Activated CD4-positive, alpha-beta T cell treated with anti-CD3 and anti-CD28 coated beads for 1 hour (primary cell): Measurements from ENCODE around the gene CP.

Source experiments
- DNase-seq: peaks from one replicate; pipeline ENCODE4 v3.0.0-alpha.2; 2020

Gene CP

DNA sequence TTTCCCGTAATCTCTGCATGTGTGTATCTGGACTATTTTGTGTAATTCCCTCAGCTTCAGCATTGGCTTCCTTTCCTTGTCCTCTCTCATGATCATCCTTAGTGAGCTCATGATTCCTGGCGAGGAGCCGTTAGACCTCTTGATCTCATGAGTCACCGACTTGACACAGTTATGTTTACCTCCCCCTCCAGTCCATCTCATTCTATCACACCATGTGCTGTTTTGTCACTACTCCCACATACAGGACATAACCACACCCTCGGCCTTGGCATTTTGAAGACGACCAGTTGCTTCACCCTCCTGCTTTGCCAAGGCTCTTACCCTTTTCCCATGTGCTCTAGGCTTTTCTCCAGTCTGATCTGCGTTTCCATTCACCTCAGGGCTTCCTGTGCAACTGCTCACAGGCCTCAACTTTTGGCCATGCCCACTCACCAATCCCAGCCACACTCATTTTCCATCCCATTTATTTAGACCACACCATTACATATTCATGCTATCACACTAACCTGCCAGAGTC, 41.5 kb downstream of the CP start:
- no peak for DNase-seq

DNA sequence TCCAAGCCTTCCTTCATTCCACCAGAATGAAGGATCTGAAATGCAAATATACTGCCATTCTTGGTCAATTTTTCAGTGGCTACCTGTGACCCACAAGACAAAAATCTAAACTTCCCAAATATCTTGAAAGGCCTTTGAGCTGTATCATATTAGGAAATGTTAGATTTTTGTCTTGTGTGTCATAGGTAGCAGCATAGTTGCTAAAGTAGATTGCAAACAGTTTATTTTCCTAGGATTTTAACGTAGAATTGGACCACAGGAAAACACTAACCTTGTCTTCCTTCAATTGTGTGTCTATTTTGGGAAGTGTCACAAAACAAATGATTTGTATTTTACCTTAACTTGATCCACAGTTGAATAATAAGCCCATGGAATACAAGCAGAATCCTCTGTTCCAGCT, 42.4 kb downstream of the CP start:
- no peak for DNase-seq

DNA sequence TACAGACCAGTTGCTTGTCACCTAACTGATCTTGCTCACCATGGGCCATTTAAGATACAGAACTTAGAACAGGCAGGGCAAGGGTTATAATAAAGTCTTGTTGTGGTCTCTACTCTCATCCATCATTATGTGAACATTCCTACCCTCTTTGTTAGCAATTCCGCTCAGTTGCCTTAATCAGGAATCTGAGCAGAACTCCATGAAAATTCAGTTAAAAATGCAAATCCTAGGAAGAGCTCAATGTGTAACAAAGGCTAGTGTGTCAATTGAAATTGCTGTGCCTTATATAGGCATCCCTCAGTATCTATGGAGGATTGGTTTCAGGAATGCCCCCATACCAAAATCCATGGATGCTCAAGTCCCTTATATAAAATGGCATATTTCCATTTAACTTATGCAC, 44.5 kb downstream of the CP start:
- DNase-seq: no peak

DNA sequence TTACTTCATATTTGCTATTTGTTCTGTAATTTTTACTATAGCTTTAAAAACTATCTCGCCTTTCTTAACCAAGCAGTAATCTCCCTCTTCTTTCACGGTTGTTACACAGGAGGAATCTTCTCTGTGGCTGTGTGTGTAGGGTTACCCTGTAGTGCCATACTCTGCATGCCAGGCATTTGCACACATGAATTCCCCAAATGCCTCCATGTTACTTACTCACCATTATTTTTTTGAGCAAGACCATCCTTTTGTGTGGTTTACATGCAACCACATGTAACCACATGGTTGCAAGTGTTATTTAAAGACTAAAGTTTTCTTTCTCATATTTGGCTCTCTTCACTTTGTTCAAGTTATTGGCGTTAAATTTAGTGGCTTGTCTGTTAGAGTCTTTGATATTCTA, 46.7 kb downstream of the CP start:
- no peak for DNase-seq

DNA sequence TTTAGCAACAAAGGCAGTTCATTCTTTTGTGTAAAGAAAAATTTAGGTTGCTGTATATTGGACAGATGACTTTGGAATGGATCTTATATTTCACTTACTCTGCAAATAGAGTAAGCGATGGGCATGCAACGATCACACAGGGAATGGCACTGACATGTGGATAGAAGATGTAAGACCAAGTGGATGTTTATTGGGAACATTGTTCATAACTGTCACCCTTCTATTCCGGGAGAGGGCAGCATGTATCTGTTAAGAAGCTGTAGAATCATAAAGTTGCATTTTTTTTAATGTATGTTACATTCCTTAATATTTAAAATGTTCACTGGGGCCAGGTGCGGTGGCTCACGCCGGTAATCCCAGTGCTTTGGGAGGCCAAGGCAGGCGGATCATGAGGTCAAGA, 51.0 kb downstream of the CP start:
- DNase-seq: no peak

DNA sequence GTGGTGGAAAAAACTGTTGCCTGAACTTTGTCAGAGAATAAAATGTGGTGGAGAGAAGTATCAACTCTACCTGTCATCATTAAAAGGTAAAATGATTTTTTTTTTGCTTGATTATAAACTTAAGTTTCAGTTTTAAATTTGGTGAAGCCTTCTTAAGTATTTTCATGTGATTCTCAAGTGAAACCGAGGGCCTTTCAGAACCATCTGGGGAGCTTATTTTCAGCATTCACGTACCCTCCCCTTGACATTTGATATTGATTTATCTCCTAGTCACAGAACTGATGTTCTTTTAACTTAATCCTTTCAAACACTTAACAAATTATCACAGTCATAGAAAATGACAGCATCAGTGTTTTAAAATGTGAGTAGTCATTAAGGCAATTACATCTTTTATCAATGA, 53.7 kb downstream of the CP start:
- no peak for DNase-seq

- DNase-seq: no peak
Observed at GRCh38 chr3:149163066-149163465, 58.6 kb downstream of the CP start.

GRCh38 chr3:149162007-149162406, 59.6 kb downstream of the CP start:
- no peak for DNase-seq

DNA sequence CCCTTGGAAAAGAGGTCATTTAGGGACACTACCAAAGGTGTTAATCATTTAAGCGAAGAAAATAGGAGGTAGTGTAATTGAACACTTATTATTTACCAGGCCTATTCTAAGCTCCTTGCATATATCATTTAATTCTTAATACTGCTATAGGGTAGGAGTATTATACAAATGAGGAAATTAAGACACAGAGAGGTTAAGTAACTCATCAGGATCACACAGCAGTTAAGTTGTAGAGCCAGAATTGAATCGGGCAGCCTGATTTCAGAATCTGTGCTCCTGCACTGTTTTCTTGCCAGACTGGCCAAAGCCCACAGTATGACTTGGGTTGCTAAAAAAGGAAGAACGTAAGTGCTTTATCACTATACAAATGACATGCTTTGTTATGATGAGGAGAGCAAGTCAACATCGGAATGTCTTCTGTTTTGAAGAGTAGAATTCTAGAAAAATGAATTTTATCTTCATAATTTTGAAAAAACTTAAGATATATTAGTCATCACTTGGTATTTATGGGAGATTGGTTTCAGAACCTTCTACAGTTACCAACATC, 60.8 kb downstream of the CP start:
- DNase-seq: no peak

GRCh38 chr3:149153402-149153801, 68.2 kb downstream of the CP start:
- no peak for DNase-seq

GRCh38 chr3:149152420-149152819, 69.2 kb downstream of the CP start:
- no peak for DNase-seq

- no peak for DNase-seq
Observed at GRCh38 chr3:149151843-149152242, 69.8 kb downstream of the CP start.

GRCh38 chr3:149150436-149150835, 71.2 kb downstream of the CP start:
- no peak for DNase-seq

DNA sequence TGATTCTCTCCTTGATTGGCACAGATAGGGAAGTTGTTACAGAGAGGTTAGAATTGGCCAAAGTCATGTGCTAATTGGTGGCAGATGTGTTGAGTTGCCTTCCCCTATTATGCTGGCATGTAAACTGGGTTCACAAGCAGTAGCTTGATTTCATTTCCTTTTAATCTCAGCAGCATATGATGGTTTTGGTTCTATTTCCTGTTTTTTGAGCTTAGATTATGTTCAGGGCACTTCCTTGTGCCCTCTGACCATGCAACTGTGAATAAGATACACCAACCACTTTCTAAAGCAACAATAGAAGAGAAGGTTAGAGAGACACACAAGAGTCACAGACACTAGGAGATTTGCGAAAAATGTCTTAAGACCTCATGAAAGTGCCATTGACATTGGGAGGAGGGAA, 75.7 kb downstream of the CP start:
- DNase-seq: no peak

GRCh38 chr3:149145356-149145755, 76.3 kb downstream of the CP start:
- DNase-seq: no peak

- DNase-seq: no peak
Observed at GRCh38 chr3:149142682-149143081, 78.9 kb downstream of the CP start.

- no peak for DNase-seq
Observed at GRCh38 chr3:149134575-149134974, 87.1 kb downstream of the CP start.

- no peak for DNase-seq
Observed at GRCh38 chr3:149131589-149131988, 90.0 kb downstream of the CP start.

DNA sequence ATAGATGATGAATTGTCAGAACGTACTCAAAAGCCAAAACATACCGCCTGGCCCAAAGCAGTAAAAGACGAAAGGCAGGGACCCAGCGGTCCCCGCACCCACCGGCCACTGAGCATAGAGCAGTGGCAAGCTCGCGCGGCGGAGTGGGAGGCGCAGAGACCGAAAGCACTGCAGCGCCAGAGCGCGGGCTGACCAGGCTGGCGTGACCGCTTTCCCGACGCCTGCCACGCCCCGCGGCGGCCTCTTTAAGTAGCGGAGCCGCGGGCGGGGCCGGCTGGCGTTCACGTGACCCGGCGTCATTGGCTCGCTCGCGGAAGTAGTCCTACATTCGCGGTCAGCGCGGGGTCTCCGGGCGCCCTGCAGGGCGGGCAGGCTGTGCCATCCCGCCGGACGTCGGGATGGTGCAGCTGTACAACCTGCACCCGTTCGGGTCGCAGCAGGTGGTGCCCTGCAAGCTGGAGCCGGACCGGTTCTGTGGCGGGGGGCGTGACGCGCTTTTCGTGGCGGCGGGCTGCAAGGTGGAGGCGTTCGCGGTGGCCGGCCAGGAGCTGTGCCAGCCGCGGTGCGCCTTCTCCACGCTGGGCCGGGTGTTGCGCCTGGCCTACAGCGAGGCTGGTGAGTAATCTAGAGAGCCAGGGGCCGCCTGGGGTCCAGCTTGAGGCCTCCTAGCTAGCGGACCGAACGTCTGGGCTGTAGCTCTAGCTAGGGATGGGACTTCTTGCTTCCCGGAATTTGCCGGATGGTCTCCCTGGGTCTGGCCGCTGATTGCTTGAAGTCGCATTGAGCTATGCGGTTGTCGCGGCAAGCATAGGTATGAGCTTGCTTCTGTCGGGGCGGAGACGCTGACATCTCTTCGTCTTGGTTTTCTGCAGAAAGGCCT, 92.1 kb downstream of the CP start, which contains the start of gene HPS3:
Gene HPS3, plus strand, starts transcription at position 313 of the 880 bp plus-strand sequence. Its CDS starts 86 bp downstream, at position 399.
- DNase-seq: peak; percentile 65

DNA sequence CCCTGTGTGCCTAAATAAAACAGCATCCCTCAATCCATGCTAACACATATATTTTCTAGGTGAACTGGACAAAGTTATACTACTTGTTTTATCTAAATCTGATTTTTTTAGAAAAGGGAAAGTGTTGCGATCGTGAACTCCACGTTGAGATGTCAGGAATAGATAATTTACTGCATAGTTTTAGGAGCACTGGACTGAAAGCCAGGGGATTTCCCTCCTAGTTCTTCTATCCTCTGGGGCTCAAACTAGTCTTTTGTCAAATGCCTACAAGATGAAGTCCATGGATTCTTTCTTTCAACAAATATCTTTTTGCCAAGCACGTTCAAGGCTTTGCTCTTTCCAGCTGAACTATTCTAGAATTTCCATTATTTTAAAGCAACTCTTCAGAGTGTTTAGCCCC, 92.8 kb downstream of the CP start:
- DNase-seq: no peak

DNA sequence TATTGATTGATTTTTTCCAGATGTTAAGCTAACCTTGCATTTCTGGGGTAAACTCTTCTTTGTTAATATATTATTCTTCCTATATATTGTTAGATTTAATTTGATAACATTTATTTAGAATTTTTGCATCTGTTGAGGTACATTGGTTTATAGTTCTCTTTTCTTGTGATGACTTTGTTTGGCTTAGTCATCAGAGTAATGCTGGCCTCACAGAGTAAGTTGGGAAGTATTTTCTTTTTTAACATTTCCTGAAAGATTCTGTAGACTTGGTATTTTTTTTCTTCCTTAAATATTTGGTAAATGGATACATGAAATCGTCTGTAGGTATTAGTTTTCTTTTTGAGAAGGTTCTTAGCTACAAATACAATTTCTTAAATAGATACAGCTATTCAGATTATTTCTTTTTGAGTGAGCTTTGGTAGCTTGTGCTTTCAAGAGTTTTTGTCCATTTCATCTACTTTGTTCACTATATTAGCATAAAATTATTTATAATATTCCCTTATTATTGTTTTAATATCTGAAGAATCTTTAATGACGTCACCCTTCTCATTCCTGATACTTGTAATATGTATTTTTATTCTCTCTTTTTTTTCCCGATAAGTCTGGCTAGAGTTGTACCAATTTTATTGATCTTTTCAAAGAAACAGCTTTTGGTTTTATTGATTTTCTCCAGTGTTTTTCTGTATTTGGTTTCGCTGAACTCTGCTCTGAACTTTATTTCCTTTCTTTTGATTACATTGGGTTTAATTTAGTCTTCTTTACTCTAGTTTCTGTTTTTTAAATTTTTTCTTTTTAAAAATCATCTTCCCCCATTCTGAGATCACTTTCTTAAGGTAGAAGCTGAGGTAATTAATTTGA, 98.7 kb downstream of the CP start:
- no peak for DNase-seq
